Astrocyte (in vitro differentiated cells and primary cell): ENCODE data around the gene NKIRAS2. TPM values are rescaled to one million over a fixed set of nuclear protein-coding genes. Genes with fewer than 3 reads are reported as not detected.

ENCODE experiments used
- DNase-seq: peaks from one replicate; pipeline ENCODE4 v3.0.0-alpha.2; 2010; ENCODE audit warnings: low read depth
- FAIRE-seq: peaks from 2 replicates; lab custom pipeline; 2011; peaks lifted over from hg19 to GRCh38; lab: Jason Lieb, UNC
- H2AFZ ChIP-seq: 2 replicates; pipeline ENCODE4 v1.6.0; 2012; ENCODE audit warnings: low read depth, low read length, inconsistent platforms
- H3K27ac ChIP-seq: 2 replicates; pipeline ENCODE4 v1.5.1; 2011; ENCODE audit warnings: low read depth, low read length, inconsistent platforms
- H3K27me3 ChIP-seq: 2 replicates; pipeline ENCODE4 v1.6.0; 2011; ENCODE audit warnings: low read length, inconsistent platforms; ENCODE audit not compliant: insufficient read depth
- H3K36me3 ChIP-seq: 2 replicates; pipeline ENCODE4 v1.5.1; 2011; ENCODE audit warnings: low read length, inconsistent platforms; ENCODE audit not compliant: insufficient read depth
- H3K4me1 ChIP-seq: 2 replicates; pipeline ENCODE4 v1.5.1; 2011; ENCODE audit warnings: low read length, inconsistent platforms; ENCODE audit not compliant: insufficient read depth
- H3K4me2 ChIP-seq: 2 replicates; pipeline ENCODE4 v1.6.0; 2012; ENCODE audit warnings: low read length, inconsistent platforms
- H3K4me3 ChIP-seq: 2 replicates; pipeline ENCODE4 v1.5.1; 2011; ENCODE audit warnings: low read depth, mild to moderate bottlenecking, low read length, inconsistent platforms; ENCODE audit not compliant: insufficient read depth
- H3K79me2 ChIP-seq: 2 replicates; pipeline ENCODE4 v1.6.0; 2012; ENCODE audit warnings: mild to moderate bottlenecking, low read length, inconsistent platforms; ENCODE audit not compliant: insufficient read depth
- H3K9ac ChIP-seq: 2 replicates; pipeline ENCODE4 v1.6.0; 2012; ENCODE audit warnings: mild to moderate bottlenecking, low read length, inconsistent platforms
- H3K9me3 ChIP-seq: 2 replicates; pipeline ENCODE4 v1.5.1; 2012; ENCODE audit warnings: low read depth, mild to moderate bottlenecking, low read length, inconsistent platforms; ENCODE audit not compliant: insufficient read depth
- H4K20me1 ChIP-seq: 2 replicates; pipeline ENCODE4 v1.6.0; 2012; ENCODE audit warnings: low read length, inconsistent platforms; ENCODE audit not compliant: insufficient read depth
- H3K27ac Mint-ChIP-seq: one replicate; pipeline ENCODE4 v1.8.0; 2021; ENCODE audit warnings: mild to moderate bottlenecking, mixed read lengths; ENCODE audit not compliant: unreplicated experiment
- H3K27me3 Mint-ChIP-seq: one replicate; pipeline ENCODE4 v1.8.0; 2021; ENCODE audit warnings: low read depth, mixed read lengths; ENCODE audit not compliant: unreplicated experiment
- H3K36me3 Mint-ChIP-seq: one replicate; pipeline ENCODE4 v1.8.0; 2021; ENCODE audit warnings: low read depth, mixed read lengths; ENCODE audit not compliant: unreplicated experiment
- H3K4me1 Mint-ChIP-seq: one replicate; pipeline ENCODE4 v1.8.0; 2021; ENCODE audit warnings: low read depth, mixed read lengths; ENCODE audit not compliant: unreplicated experiment
- H3K4me3 Mint-ChIP-seq: one replicate; pipeline ENCODE4 v1.8.0; 2021; ENCODE audit warnings: mild to moderate bottlenecking, moderate library complexity, mixed read lengths; ENCODE audit not compliant: unreplicated experiment
- H3K9me3 Mint-ChIP-seq: one replicate; pipeline ENCODE4 v1.8.0; 2021; ENCODE audit warnings: mild to moderate bottlenecking, mixed read lengths; ENCODE audit not compliant: unreplicated experiment
- CTCF ChIP-seq: IDR thresholded peaks from 2 replicates; pipeline ENCODE4 v1.5.1; 2011; ENCODE audit warnings: low read depth, mild to moderate bottlenecking, inconsistent platforms, low read length, moderate library complexity; ENCODE audit not compliant: insufficient read depth
- EZH2 ChIP-seq: IDR thresholded peaks from 2 replicates; pipeline ENCODE4 v1.6.1; 2012; ENCODE audit warnings: mild to moderate bottlenecking, low read length, inconsistent platforms; ENCODE audit not compliant: insufficient read depth
- total RNA-seq: library from RNA; stranded (reverse); gene quantifications from 2 replicates; pipeline ENCODE4 v1.2.1, GENCODE V29; 2021

The NKIRAS2 gene
- total RNA-seq, 1 donor from 2014 or later = 60.5 TPM

- Mint-ChIP-seq H3K27ac (no peak overlapping the region), H3K4me1 (peaks cover 6% of the 10 kb centered on the region), H3K36me3 (peaks cover under 1% of the 10 kb centered on the region), H3K9me3 (no peaks in the 10 kb centered on the region), H3K4me3 (no peak overlapping the region), H3K27me3 (peaks cover 54% of the 10 kb centered on the region)
- H3K79me2 ChIP-seq = no peaks in the 10 kb centered on the region
- H2AFZ ChIP-seq = no peak overlapping the region
- no peaks in the 10 kb centered on the region for H4K20me1 ChIP-seq
- FAIRE-seq (no peak), DNase-seq (no peak)
- TF ChIP-seq EZH2 = no peak
- TF ChIP-seq CTCF = no peak
- H3K36me3 ChIP-seq = no peaks in the 10 kb centered on the region
- H3K27me3 ChIP-seq = peaks cover 34% of the 10 kb centered on the region
- no peak overlapping the region for H3K4me2 ChIP-seq
- peaks cover 1% of the 10 kb centered on the region for H3K4me1 ChIP-seq
- H3K27ac ChIP-seq = no peak overlapping the region
- H3K9ac ChIP-seq = no peak overlapping the region
- no peaks in the 10 kb centered on the region for H3K9me3 ChIP-seq
- H3K4me3 ChIP-seq = no peak overlapping the region
Observed at GRCh38 chr17:42055027-42055426, 35.1 kb downstream of the NKIRAS2 start.

- Mint-ChIP-seq H3K9me3 (no peaks in the 10 kb centered on the region), H3K4me1 (peaks cover 6% of the 10 kb centered on the region), H3K36me3 (peaks cover 2% of the 10 kb centered on the region), H3K4me3 (no peak overlapping the region), H3K27ac (no peak overlapping the region), H3K27me3 (peaks cover 57% of the 10 kb centered on the region)
- Histone ChIP-seq H2AFZ (no peak overlapping the region), H3K4me2 (no peak overlapping the region), H3K27me3 (peaks cover 34% of the 10 kb centered on the region), H3K36me3 (no peaks in the 10 kb centered on the region), H4K20me1 (no peaks in the 10 kb centered on the region), H3K9me3 (no peaks in the 10 kb centered on the region), H3K4me3 (no peak overlapping the region), H3K4me1 (no peaks in the 10 kb centered on the region), H3K79me2 (no peaks in the 10 kb centered on the region), H3K9ac (no peak overlapping the region), H3K27ac (no peak overlapping the region)
- DNase-seq = no peak
- FAIRE-seq = no peak
- TF ChIP-seq CTCF (no peak), EZH2 (no peak)
Observed at GRCh38 chr17:42055496-42055895, 35.6 kb downstream of the NKIRAS2 start.

- Mint-ChIP-seq H3K27ac (no peak overlapping the region), H3K27me3 (peaks cover 52% of the 10 kb centered on the region)
- FAIRE-seq = no peak
Observed at GRCh38 chr17:42056635-42057034, 36.7 kb downstream of the NKIRAS2 start.

More at GRCh38 chr17:42056635-42057034, 36.7 kb downstream of the NKIRAS2 start:
- TF ChIP-seq EZH2 (no peak), CTCF (no peak)
- DNase-seq = no peak
- Mint-ChIP-seq H3K36me3 (peaks cover 2% of the 10 kb centered on the region), H3K4me1 (peaks cover 2% of the 10 kb centered on the region), H3K9me3 (no peaks in the 10 kb centered on the region), H3K4me3 (no peak overlapping the region)
- Histone ChIP-seq H3K4me3 (no peak overlapping the region), H3K27ac (no peak overlapping the region), H2AFZ (no peak overlapping the region), H4K20me1 (no peaks in the 10 kb centered on the region), H3K27me3 (peaks cover 29% of the 10 kb centered on the region), H3K4me2 (no peak overlapping the region), H3K9ac (no peak overlapping the region), H3K4me1 (no peaks in the 10 kb centered on the region), H3K36me3 (no peaks in the 10 kb centered on the region), H3K79me2 (no peaks in the 10 kb centered on the region), H3K9me3 (no peaks in the 10 kb centered on the region)
